Measurements from ENCODE around the gene ZFYVE28.
"Not testable (repeated sequence)": the region's sequence is repeated elsewhere in the genome, so short reads cannot be mapped to it uniquely, and the experiment has no call there.

Gene ZFYVE28

GRCh38 chr4:2243681-2244380 lies 174.6 kb downstream of the ZFYVE28 start:
- DNase-seq, result no peak

GRCh38 chr4:2241410-2242353 lies 176.8 kb downstream of the ZFYVE28 start, which contains the start of the genes HAUS3 and POLN:
Gene HAUS3, minus strand, starts transcription at chr4:2242121. Its CDS starts 1,175 bp downstream, at chr4:2240946.
Gene POLN, minus strand, starts transcription at chr4:2242121. Its CDS starts 12,890 bp downstream, at chr4:2229231.
- peak; percentile 74 for DNase-seq

- DNase-seq, result no peak
Observed at GRCh38 chr4:2241003-2241402, 177.4 kb downstream of the ZFYVE28 start.

- no peak for DNase-seq
Observed at GRCh38 chr4:2236944-2237666, 181.3 kb downstream of the ZFYVE28 start.

- no peak for DNase-seq
Observed at GRCh38 chr4:2231082-2231481, 187.4 kb downstream of the ZFYVE28 start.

GRCh38 chr4:2226261-2226660 lies 192.2 kb downstream of the ZFYVE28 start:
- DNase-seq, result no peak

GRCh38 chr4:2222838-2223237 lies 195.6 kb downstream of the ZFYVE28 start:
- DNase-seq, result peak; percentile 55

GRCh38 chr4:2221378-2221777 lies 197.1 kb downstream of the ZFYVE28 start:
- DNase-seq, result not testable (repeated sequence)

- peak; percentile 59 for DNase-seq
Observed at GRCh38 chr4:2220016-2220630, 198.3 kb downstream of the ZFYVE28 start.
